ENCODE measurements around the gene PTMS.

Gene PTMS

DNA sequence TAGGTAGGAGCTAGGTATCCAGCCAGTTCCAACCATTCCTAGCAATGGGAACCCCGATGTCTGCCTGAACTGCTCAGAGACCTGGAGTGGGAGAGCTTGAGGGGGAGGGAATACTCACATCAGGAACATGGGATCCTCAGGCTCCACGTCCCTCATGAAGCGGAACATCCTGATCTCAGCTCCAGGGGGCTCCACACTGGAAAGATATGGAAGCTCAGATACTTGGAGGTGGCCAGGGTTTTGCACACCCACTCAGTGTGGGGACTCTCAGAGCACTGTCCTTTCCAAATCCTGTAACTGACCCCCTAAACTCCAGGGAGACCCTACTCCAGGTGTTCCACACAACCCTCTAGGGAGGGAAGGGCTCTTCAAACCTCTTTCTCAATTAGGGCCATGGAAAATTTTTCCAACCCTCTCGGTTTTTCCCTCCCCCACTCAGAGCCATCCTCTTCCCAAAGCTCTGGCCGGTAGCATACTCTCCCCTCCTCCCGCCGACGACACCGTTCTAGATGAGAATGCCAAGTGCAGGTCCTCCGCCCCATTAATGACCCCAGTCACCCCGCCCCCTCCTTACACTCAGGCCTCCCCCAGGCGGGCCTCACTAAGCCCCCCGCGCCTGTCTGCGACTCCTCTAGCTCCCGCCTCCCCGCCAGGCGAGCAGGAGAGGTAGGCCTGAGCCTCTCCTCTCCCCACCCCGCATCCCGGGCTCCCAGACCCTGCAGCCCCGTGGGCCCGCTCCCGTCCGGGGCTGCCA is 13.8 kb upstream of the PTMS start:
- no CpG with 5 or more reads among the region's 24 CpGs for WGBS (ENCODE audit: insufficient coverage, insufficient read length)

DNA sequence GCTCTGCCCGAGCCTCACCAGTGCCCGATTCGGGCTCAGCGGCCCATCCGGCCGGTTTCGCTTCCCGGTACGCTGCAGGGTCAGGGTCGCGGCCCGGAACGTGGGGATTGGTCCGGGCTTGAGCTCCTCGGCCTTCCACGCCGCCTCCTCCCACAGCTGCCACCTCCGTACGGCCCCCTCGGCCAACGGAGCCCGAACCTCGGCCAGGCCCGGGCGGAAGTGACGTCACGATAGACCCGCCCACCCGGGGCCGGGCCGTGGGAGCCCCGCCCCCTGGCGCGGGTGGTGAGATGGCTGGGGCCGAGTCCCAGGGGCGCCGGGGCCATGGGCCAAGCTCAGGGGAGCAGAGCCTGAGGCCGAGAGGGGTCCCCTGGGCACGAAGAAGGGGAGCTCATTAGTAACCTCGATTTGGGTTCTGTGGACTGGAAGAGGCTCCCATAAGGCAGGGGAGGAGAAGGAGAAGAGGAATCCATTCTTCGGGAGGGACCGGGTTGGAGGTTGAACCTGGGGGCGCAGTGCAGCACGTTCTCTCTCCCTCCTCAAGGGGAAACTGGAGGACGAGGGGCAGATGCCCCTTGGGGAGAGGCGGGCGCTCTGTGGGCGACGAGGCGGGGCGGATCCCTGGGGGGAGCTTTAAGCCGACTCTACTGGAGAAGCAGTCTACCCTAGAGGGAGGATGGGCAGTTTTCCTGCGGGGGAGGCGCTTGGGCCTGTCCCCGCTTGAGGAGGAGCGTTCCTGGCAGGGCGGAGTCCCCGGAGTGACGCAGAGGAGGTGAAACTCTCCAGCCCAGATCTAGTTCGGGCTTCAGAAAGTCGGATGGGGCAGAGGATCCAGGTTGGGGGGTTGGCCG is 13.0 kb upstream of the PTMS start, which contains the start of gene MLF2:
MLF2 (minus strand) TSS at position 221 of the 851 bp plus-strand sequence. CDS start 807 bp downstream, outside the sequence.
- Histone ChIP-seq H3K9me3 (ENCODE audit: control insufficient read depth, insufficient read depth, low read length) (no peaks in the 10 kb centered on the region), H3K27ac (ENCODE audit: low read length) (no peak within 1 kb of the TSS), H3K36me3 (ENCODE audit: control insufficient read depth, insufficient read depth, low read length) (peaks cover 25% of the 10 kb centered on the region), H3K27me3 (ENCODE audit: control insufficient read depth, insufficient read depth, low read length) (no peaks in the 10 kb centered on the region), H3K4me1 (ENCODE audit: control insufficient read depth, insufficient read depth, low read length) (0 out of 2 replicates have a peak, but pooled peaks cover 3% of the 10 kb centered on the region), H3K4me3 (ENCODE audit: low read length) (peak within 1 kb of the TSS; percentile 91)
- no peak for DNase-seq (ENCODE audit: low read depth, low spot score)
- WGBS (ENCODE audit: insufficient coverage, insufficient read length) = no CpG with 5 or more reads among the region's 62 CpGs

More for the DNA sequence above, 13.8 kb upstream of the PTMS start:
- Histone ChIP-seq H3K27me3 (ENCODE audit: control insufficient read depth, insufficient read depth, low read length) (no peaks in the 10 kb centered on the region), H3K4me1 (ENCODE audit: control insufficient read depth, insufficient read depth, low read length) (0 out of 2 replicates have a peak, but pooled peaks cover 3% of the 10 kb centered on the region), H3K36me3 (ENCODE audit: control insufficient read depth, insufficient read depth, low read length) (peaks cover 32% of the 10 kb centered on the region), H3K4me3 (ENCODE audit: low read length) (peak overlapping the region; percentile 91), H3K9me3 (ENCODE audit: control insufficient read depth, insufficient read depth, low read length) (no peaks in the 10 kb centered on the region; the same call in 1 of the 2 replicates), H3K27ac (ENCODE audit: low read length) (no peak overlapping the region)
- DNase-seq (ENCODE audit: low read depth, low spot score) = no peak

DNA sequence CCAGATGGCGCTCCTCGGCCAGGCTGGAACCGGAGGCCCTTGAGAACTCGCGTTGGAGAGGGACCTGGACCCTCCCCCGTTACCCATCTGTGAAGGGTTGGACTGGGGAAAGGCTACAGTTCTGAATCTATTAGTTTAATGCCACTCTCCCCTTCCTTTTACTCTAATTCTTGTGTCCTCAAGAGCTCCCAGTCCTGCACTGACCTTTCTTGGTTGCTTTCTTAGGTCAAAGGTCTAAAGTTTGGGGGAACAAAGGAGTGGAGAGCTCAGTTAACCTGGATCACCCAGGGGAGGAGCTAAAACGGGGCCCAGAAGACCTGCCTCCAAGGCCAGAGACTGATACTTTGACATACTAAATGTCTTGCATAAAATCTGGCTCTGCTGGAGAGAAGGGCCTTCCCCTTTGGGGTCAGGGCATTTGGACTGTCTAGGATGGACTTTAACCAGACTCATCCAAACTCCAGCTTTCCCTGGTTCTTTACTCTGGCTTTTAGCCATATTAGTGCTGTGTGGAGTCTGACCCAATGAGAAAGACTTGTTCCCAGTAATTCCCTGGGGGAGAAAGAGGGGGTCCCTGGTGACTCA is 12.3 kb upstream of the PTMS start:
- no CpG with 5 or more reads among the region's 7 CpGs for WGBS (ENCODE audit: insufficient coverage, insufficient read length)
- Histone ChIP-seq H3K4me3 (ENCODE audit: low read length) (no peak overlapping the region; the same call in 1 of the 2 replicates), H3K4me1 (ENCODE audit: control insufficient read depth, insufficient read depth, low read length) (peaks cover 3% of the 10 kb centered on the region; the same call in 1 of the 2 replicates), H3K9me3 (ENCODE audit: control insufficient read depth, insufficient read depth, low read length) (no peaks in the 10 kb centered on the region), H3K27ac (ENCODE audit: low read length) (no peak overlapping the region), H3K27me3 (ENCODE audit: control insufficient read depth, insufficient read depth, low read length) (no peaks in the 10 kb centered on the region), H3K36me3 (ENCODE audit: control insufficient read depth, insufficient read depth, low read length) (peaks cover 19% of the 10 kb centered on the region)
- no peak for DNase-seq (ENCODE audit: low read depth, low spot score)

DNA sequence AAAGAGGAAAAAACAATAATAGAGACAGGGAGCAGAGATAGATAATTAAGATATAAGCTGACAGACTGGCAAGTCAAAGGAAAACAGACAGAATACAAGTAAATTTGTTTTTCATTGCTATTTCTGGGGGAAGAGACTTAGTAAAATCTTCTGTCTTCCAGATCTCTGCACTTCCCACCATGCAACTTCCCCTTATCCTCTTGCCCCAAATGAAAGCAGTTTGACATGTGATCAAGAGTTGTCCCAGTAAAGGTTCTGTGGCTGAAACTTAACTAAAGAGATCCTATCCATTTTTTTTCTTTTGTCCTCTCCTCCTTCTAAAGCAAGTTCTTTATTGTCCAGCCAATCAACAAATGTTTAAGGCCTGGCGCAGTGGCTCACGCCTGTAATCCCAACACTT is 11.8 kb upstream of the PTMS start:
- no peaks in the 10 kb centered on the region for H3K9me3 ChIP-seq (ENCODE audit: control insufficient read depth, insufficient read depth, low read length)
- no peak for DNase-seq (ENCODE audit: low read depth, low spot score)
- peaks cover 14% of the 10 kb centered on the region for H3K36me3 ChIP-seq (ENCODE audit: control insufficient read depth, insufficient read depth, low read length)
- no peak overlapping the region for H3K4me3 ChIP-seq (ENCODE audit: low read length)
- no CpG with 5 or more reads among the region's 2 CpGs for WGBS (ENCODE audit: insufficient coverage, insufficient read length)
- peaks cover 3% of the 10 kb centered on the region; the same call in 1 of the 2 replicates for H3K4me1 ChIP-seq (ENCODE audit: control insufficient read depth, insufficient read depth, low read length)
- H3K27me3 ChIP-seq (ENCODE audit: control insufficient read depth, insufficient read depth, low read length) = no peaks in the 10 kb centered on the region
- H3K27ac ChIP-seq (ENCODE audit: low read length) = no peak overlapping the region

DNA sequence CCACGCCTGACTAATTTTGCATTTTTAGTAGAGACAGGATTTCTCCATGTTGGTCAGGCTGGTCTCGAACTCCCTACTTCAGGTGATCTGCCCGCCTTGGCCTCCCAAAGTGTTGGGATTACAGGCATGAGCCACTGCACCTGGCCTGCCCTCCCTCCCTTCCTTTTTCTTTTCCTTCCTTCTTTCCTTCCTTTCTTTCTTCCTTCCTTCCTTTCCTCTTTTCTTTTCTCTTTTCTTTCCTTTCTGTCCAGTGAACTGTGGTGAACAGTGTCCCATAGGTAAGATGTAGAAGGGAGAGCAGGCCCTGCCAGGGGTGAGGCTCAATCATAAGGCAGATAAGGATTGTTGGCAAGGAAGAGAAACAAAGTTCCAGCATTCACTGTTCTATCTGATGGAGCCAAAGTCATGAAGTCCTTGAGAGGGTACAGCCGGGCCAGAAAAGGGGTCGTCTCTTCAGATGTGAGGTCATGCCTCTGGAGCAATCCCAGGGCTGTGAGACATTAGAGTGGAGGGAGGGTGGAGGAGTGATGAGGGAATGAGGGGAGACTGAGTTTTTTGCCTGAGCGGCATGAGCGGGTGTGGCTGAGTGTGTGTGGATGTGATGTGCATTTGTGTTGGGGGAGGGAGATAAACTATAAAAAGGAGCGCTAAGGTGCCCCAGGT is 9.0 kb upstream of the PTMS start:
- no peak for DNase-seq (ENCODE audit: low read depth, low spot score)
- Histone ChIP-seq H3K4me3 (ENCODE audit: low read length) (no peak overlapping the region), H3K27me3 (ENCODE audit: control insufficient read depth, insufficient read depth, low read length) (no peaks in the 10 kb centered on the region), H3K27ac (ENCODE audit: low read length) (no peak overlapping the region), H3K4me1 (ENCODE audit: control insufficient read depth, insufficient read depth, low read length) (peaks cover 2% of the 10 kb centered on the region; the same call in 1 of the 2 replicates), H3K9me3 (ENCODE audit: control insufficient read depth, insufficient read depth, low read length) (no peaks in the 10 kb centered on the region), H3K36me3 (ENCODE audit: control insufficient read depth, insufficient read depth, low read length) (no peaks in the 10 kb centered on the region)
- WGBS (ENCODE audit: insufficient coverage, insufficient read length) = no CpG with 5 or more reads among the region's 8 CpGs

DNA sequence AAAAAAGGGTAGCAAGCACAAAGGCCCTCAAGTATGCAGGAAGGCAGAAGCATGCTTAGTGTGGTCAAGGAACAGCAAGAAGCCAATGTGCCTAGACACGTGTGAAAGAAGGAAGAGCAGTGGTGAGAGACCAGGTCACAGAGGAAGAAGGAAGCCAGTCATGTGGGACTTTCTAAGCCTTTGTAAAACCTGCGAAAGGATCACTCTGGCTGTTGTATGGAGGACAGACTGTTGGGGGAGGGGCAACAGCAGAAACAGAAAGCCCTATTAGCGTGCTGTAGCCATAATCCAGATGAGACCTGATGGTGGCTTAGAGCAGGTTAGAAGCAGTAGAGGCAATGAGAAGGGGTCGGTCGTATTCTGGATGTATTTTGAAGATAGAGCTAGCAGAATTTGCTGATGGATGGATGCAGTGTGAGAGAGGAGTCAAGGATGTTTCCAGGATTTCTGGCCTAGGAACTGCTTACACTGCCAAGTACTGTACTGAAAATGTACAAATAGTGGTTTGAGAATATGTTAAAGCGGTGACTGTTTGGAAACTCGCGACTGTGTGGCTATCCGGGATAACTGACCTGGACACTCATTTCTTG is 7.6 kb upstream of the PTMS start:
- H3K4me3 ChIP-seq (ENCODE audit: low read length) = no peak overlapping the region
- WGBS (ENCODE audit: insufficient coverage, insufficient read length) = no CpG with 5 or more reads among the region's 9 CpGs
- DNase-seq (ENCODE audit: low read depth, low spot score) = no peak
- H3K36me3 ChIP-seq (ENCODE audit: control insufficient read depth, insufficient read depth, low read length) = no peaks in the 10 kb centered on the region
- peaks cover 4% of the 10 kb centered on the region; the same call in 1 of the 2 replicates for H3K4me1 ChIP-seq (ENCODE audit: control insufficient read depth, insufficient read depth, low read length)
- no peaks in the 10 kb centered on the region for H3K27me3 ChIP-seq (ENCODE audit: control insufficient read depth, insufficient read depth, low read length)
- H3K9me3 ChIP-seq (ENCODE audit: control insufficient read depth, insufficient read depth, low read length) = no peaks in the 10 kb centered on the region
- H3K27ac ChIP-seq (ENCODE audit: low read length) = no peak overlapping the region

DNA sequence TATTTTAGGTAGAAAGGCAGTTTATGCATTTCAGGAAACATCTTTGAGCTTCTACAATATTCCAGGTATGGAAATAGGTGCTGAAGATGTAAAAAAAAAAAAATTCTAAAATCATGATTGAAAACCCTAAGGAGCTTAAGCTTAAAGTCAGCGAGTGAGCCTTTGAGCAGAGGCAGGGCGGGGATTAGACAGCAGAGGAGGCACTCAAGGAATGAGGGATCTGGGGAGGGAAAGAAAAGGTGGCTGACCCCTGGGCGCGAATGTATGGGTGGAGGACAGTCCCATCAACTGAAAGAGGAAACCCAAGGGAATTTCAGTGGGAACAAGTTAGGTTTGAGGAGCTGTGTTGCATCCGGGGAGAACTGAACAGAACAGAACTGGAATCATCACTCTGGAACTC is 6.4 kb upstream of the PTMS start:
- H3K4me3 ChIP-seq (ENCODE audit: low read length) = no peak overlapping the region
- no peak for DNase-seq (ENCODE audit: low read depth, low spot score)
- WGBS (ENCODE audit: insufficient coverage, insufficient read length) = no CpG with 5 or more reads among the region's 5 CpGs

DNA sequence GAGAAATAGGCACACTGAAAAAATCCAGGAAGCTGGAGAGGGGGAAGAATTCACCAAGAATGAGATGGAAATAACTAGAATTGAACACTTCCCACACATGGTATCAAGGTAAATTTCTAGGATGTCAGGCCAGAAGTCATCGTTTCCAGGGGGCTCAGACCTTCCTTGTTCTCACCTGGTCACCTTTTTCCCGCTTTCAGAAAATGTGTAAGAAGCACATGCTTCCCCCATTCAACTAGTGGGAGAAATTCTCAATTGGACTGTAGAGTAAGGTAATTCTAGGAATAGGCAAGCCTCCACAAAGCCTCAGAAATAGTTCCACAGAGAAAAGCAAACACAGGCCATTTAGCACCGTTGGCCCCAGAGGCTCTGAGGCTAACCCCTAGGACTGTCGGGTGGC is 2.8 kb upstream of the PTMS start:
- H3K36me3 ChIP-seq (ENCODE audit: control insufficient read depth, insufficient read depth, low read length) = no peaks in the 10 kb centered on the region
- no peak for DNase-seq (ENCODE audit: low read depth, low spot score)
- H3K4me1 ChIP-seq (ENCODE audit: control insufficient read depth, insufficient read depth, low read length) = peaks cover 5% of the 10 kb centered on the region
- no peaks in the 10 kb centered on the region for H3K27me3 ChIP-seq (ENCODE audit: control insufficient read depth, insufficient read depth, low read length)
- WGBS (ENCODE audit: insufficient coverage, insufficient read length) = no CpG with 5 or more reads among the region's 4 CpGs
- H3K27ac ChIP-seq (ENCODE audit: low read length) = no peak overlapping the region
- no peak overlapping the region for H3K4me3 ChIP-seq (ENCODE audit: low read length)
- H3K9me3 ChIP-seq (ENCODE audit: control insufficient read depth, insufficient read depth, low read length) = no peaks in the 10 kb centered on the region

More for the DNA sequence above, 6.4 kb upstream of the PTMS start:
- Histone ChIP-seq H3K9me3 (ENCODE audit: control insufficient read depth, insufficient read depth, low read length) (no peaks in the 10 kb centered on the region), H3K4me1 (ENCODE audit: control insufficient read depth, insufficient read depth, low read length) (peaks cover 3% of the 10 kb centered on the region; the same call in 1 of the 2 replicates), H3K36me3 (ENCODE audit: control insufficient read depth, insufficient read depth, low read length) (no peaks in the 10 kb centered on the region), H3K27ac (ENCODE audit: low read length) (no peak overlapping the region), H3K27me3 (ENCODE audit: control insufficient read depth, insufficient read depth, low read length) (no peaks in the 10 kb centered on the region)

DNA sequence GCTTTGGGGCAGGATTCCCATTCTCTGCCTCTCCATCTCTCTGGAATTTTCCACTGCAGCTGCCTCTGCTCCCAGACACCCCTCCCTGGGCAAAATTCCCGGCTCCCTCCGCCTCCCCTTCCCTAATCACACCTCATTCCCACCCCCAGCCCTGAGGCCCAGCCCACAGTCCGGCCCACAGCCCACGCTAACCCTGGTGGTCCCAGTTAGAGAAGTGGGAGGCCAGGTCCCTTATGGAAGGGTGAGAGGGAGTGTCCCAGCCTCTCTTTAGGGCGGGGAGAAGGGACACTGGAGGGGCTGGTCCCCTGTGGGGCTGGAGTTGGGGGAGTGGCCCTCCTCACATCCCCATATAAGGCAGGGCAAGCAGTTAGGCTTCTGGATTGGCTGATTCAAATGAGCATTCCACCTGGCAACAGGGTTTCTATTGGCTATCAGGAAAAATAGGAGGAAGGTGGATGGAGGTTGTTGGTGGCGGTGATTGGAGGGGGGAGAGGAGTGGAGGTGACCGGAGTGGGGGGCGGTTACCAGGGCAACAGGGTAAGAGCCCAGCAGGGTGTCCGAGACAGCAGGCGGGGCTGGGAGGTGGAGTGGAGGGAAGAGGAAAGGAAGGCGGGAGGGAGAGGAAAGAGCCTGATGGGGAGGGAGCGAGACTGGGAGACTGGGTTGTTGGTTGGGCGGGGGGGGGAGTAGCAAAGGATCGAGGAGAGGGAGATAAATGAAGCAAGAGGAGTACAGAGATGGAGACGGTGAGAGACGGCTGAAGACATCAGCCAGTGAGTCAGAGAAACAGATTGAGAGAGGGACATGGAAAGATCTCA is 1.9 kb upstream of the PTMS start:
- Histone ChIP-seq H3K9me3 (ENCODE audit: control insufficient read depth, insufficient read depth, low read length) (no peaks in the 10 kb centered on the region), H3K4me3 (ENCODE audit: low read length) (no peak overlapping the region; the same call in 1 of the 2 replicates), H3K27ac (ENCODE audit: low read length) (no peak overlapping the region), H3K4me1 (ENCODE audit: control insufficient read depth, insufficient read depth, low read length) (peaks cover 8% of the 10 kb centered on the region), H3K36me3 (ENCODE audit: control insufficient read depth, insufficient read depth, low read length) (no peaks in the 10 kb centered on the region), H3K27me3 (ENCODE audit: control insufficient read depth, insufficient read depth, low read length) (no peaks in the 10 kb centered on the region)
- no CpG with 5 or more reads among the region's 16 CpGs for WGBS (ENCODE audit: insufficient coverage, insufficient read length)
- peak; percentile 99 for DNase-seq (ENCODE audit: low read depth, low spot score)

All from iPS DF 6.9 (cell line).